Measurements from ENCODE around the gene EHBP1.

The EHBP1 gene

DNA sequence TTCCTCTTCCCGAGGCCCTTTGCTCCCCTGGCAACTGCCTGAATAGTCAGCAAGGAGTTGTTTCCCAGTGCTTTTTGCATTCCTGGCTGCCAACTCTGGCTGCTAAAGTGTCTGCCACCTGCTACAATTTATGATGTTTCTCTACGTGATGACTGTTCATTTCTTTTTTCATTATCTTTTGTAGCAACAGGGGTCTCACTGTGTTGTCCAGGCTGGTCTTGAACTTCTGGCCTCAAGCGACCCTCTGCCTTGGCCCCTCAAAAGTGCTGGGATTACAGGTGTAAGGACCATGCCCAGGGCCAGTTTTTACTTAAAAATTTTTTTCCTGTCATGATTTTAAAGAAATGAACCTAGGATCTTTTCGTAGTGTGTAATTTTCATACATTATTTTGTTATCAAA lies 11.3 kb downstream of the EHBP1 start (continued):
- TF ChIP-seq, protein P1, sequence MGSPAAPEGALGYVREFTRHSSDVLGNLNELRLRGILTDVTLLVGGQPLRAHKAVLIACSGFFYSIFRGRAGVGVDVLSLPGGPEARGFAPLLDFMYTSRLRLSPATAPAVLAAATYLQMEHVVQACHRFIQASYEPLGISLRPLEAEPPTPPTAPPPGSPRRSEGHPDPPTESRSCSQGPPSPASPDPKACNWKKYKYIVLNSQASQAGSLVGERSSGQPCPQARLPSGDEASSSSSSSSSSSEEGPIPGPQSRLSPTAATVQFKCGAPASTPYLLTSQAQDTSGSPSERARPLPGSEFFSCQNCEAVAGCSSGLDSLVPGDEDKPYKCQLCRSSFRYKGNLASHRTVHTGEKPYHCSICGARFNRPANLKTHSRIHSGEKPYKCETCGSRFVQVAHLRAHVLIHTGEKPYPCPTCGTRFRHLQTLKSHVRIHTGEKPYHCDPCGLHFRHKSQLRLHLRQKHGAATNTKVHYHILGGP (tag by site-specific recombination; IDR thresholded peaks at IDR 0.05) = no peak
- TF ChIP-seq ZNF596 (tag by site-specific recombination; IDR thresholded peaks at IDR 0.05) (no peak), ZNF433 (tag by site-specific recombination; IDR thresholded peaks at IDR 0.05; ENCODE audit: low read depth) (no peak), ZNF148 (tag by site-specific recombination; IDR thresholded peaks at IDR 0.05; ENCODE audit: borderline replicate concordance) (no peak), ZNF501 (tag by site-specific recombination; IDR thresholded peaks at IDR 0.05) (no peak), ZNF292 (tag by site-specific recombination; IDR thresholded peaks at IDR 0.05; ENCODE audit: borderline replicate concordance, low read depth) (no peak), ZNF670 (tag by site-specific recombination; IDR thresholded peaks at IDR 0.05; ENCODE audit: low read depth) (no peak), ZFP3 (tag by site-specific recombination; IDR thresholded peaks at IDR 0.05; ENCODE audit: low read depth) (no peak), ZNF404 (tag by site-specific recombination; IDR thresholded peaks at IDR 0.05) (no peak), ZNF660 (tag by site-specific recombination; IDR thresholded peaks at IDR 0.05) (no peak)
- TF ChIP-seq, protein P2, sequence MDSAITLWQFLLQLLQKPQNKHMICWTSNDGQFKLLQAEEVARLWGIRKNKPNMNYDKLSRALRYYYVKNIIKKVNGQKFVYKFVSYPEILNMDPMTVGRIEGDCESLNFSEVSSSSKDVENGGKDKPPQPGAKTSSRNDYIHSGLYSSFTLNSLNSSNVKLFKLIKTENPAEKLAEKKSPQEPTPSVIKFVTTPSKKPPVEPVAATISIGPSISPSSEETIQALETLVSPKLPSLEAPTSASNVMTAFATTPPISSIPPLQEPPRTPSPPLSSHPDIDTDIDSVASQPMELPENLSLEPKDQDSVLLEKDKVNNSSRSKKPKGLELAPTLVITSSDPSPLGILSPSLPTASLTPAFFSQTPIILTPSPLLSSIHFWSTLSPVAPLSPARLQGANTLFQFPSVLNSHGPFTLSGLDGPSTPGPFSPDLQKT (IDR thresholded peaks at IDR 0.05; ENCODE audit: borderline replicate concordance, low read depth, low read length) = no peak
- TF ChIP-seq, protein P3, sequence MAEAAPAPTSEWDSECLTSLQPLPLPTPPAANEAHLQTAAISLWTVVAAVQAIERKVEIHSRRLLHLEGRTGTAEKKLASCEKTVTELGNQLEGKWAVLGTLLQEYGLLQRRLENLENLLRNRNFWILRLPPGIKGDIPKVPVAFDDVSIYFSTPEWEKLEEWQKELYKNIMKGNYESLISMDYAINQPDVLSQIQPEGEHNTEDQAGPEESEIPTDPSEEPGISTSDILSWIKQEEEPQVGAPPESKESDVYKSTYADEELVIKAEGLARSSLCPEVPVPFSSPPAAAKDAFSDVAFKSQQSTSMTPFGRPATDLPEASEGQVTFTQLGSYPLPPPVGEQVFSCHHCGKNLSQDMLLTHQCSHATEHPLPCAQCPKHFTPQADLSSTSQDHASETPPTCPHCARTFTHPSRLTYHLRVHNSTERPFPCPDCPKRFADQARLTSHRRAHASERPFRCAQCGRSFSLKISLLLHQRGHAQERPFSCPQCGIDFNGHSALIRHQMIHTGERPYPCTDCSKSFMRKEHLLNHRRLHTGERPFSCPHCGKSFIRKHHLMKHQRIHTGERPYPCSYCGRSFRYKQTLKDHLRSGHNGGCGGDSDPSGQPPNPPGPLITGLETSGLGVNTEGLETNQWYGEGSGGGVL (tag by site-specific recombination; IDR thresholded peaks at IDR 0.05) = no peak

- POLR2A ChIA-PET = no interaction called here
- TF ChIP-seq ZNF274 (IDR thresholded peaks at IDR 0.05; ENCODE audit: low read length) (no peak), ZNF274 (tag by site-specific recombination; IDR thresholded peaks at IDR 0.05; ENCODE audit: borderline replicate concordance) (no peak), ZNF510 (tag by site-specific recombination; IDR thresholded peaks at IDR 0.05; ENCODE audit: insufficient replicate concordance) (no peak), ZNF416 (tag by site-specific recombination; IDR thresholded peaks at IDR 0.05) (no peak), ZFHX2 (tag by site-specific recombination; conservative IDR thresholded peaks at IDR 0.05) (no peak), ZNF561 (tag by site-specific recombination; IDR thresholded peaks at IDR 0.05; ENCODE audit: borderline replicate concordance) (no peak), ZNF311 (tag by site-specific recombination; IDR thresholded peaks at IDR 0.05; ENCODE audit: borderline replicate concordance) (no peak), ZSCAN30 (tag by site-specific recombination; IDR thresholded peaks at IDR 0.05) (no peak), ZNF558 (tag by site-specific recombination; IDR thresholded peaks at IDR 0.05) (no peak), ZNF324 (tag by site-specific recombination; IDR thresholded peaks at IDR 0.05) (no peak), ZNF155 (tag by site-specific recombination; IDR thresholded peaks at IDR 0.05) (no peak), MZF1 (tag by site-specific recombination; IDR thresholded peaks at IDR 0.05; ENCODE audit: borderline replicate concordance) (no peak)
- TF ChIP-seq, protein P2 (IDR thresholded peaks at IDR 0.05; ENCODE audit: borderline replicate concordance, low read depth, low read length) = no peak
- TF ChIP-seq, protein P4, sequence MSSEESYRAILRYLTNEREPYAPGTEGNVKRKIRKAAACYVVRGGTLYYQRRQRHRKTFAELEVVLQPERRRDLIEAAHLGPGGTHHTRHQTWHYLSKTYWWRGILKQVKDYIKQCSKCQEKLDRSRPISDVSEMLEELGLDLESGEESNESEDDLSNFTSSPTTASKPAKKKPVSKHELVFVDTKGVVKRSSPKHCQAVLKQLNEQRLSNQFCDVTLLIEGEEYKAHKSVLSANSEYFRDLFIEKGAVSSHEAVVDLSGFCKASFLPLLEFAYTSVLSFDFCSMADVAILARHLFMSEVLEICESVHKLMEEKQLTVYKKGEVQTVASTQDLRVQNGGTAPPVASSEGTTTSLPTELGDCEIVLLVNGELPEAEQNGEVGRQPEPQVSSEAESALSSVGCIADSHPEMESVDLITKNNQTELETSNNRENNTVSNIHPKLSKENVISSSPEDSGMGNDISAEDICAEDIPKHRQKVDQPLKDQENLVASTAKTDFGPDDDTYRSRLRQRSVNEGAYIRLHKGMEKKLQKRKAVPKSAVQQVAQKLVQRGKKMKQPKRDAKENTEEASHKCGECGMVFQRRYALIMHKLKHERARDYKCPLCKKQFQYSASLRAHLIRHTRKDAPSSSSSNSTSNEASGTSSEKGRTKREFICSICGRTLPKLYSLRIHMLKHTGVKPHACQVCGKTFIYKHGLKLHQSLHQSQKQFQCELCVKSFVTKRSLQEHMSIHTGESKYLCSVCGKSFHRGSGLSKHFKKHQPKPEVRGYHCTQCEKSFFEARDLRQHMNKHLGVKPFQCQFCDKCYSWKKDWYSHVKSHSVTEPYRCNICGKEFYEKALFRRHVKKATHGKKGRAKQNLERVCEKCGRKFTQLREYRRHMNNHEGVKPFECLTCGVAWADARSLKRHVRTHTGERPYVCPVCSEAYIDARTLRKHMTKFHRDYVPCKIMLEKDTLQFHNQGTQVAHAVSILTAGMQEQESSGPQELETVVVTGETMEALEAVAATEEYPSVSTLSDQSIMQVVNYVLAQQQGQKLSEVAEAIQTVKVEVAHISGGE (tag by site-specific recombination; conservative IDR thresholded peaks at IDR 0.05; ENCODE audit: low read depth) = no peak
These were observed 12.1 kb downstream of the EHBP1 start for GRCh38 chr2:62717503-62718081.

More at GRCh38 chr2:62717503-62718081, 12.1 kb downstream of the EHBP1 start:
- Histone ChIP-seq H3K4me3 (ENCODE audit: low read depth, low read length) (no peak overlapping the region), H3K36me3 (ENCODE audit: control insufficient read depth in 2 of 2, insufficient read depth in 1 of 2, low read length in 2 of 2) (peaks cover 0 to 3% of the 10 kb centered on the region in 2 experiments; a peak in 2 of 3 replicates), H3K27ac (ENCODE audit: extremely low read depth, low read depth, low read length) (no peak overlapping the region), H3K4me1 (ENCODE audit: control insufficient read depth, insufficient read depth, low read length) (peaks cover 3% of the 10 kb centered on the region; the same call in 1 of the 2 replicates), H3K9me3 (ENCODE audit: control insufficient read depth, insufficient read depth, low read depth, low read length) (no peaks in the 10 kb centered on the region)
- CTCF ChIA-PET = no interaction called here
